ENCODE measurements around the gene TENM4.

Gene TENM4

DNA sequence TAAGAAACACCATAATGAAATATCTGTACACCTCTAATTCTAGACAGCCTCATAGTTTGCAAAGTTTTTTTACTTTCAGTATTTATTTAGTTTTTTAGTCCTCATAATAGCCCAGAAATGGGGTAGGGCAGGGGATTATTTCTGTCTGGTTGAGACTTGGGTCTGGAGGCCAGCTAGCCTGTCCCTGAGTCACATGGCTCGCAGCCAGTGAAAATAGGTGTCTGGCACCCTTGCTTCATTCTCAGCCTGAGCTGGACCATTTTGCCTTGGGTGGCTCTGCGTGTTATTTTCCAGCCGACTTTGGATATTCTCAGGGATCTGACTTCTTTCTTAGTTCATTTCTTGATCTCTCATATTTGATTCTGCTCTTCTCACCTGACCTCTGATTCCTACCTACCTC lies 742.2 kb downstream of the TENM4 start:
- no peak for DNase-seq (ENCODE audit: low spot score)

GRCh38 chr11:78696177-78696576 lies 744.7 kb downstream of the TENM4 start:
- DNase-seq (ENCODE audit: low spot score) = no peak

GRCh38 chr11:78694152-78694551 lies 746.7 kb downstream of the TENM4 start:
- no peak for DNase-seq (ENCODE audit: low spot score)

- DNase-seq (ENCODE audit: low spot score) = no peak
Observed at GRCh38 chr11:78691215-78691614, 749.6 kb downstream of the TENM4 start.

GRCh38 chr11:78690352-78690987 lies 750.4 kb downstream of the TENM4 start:
- DNase-seq (ENCODE audit: low spot score) = no peak

- DNase-seq (ENCODE audit: low spot score) = no peak
Observed at GRCh38 chr11:78689585-78690153, 751.2 kb downstream of the TENM4 start.

- DNase-seq (ENCODE audit: low spot score) = no peak
Observed at GRCh38 chr11:78689101-78689500, 751.7 kb downstream of the TENM4 start.

- DNase-seq (ENCODE audit: low spot score) = no peak
Observed at GRCh38 chr11:78688460-78688859, 752.4 kb downstream of the TENM4 start.

DNA sequence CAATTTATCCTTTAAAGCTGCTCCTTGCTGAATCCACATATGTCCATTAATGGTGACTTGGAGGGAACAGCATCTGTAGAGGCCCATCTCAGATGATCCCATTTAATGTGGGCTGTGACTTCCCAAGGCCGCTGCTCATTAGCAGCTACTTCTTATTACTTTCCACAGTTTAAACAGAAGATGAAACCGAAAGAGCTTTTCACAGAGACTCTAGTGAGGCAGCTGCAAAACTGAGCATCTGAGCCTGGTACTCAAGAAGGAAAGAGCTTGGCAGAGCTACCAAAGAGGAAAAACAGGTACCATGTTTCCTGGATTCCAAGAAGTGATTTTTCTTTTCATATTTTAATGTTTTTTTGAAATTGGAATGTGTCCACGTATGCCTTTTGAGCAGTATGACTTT lies 755.7 kb downstream of the TENM4 start:
- no peak for DNase-seq (ENCODE audit: low spot score)

- DNase-seq (ENCODE audit: low spot score) = no peak
Observed at GRCh38 chr11:78684377-78684776, 756.5 kb downstream of the TENM4 start.

- no peak for DNase-seq (ENCODE audit: low spot score)
Observed at GRCh38 chr11:78683774-78684173, 757.1 kb downstream of the TENM4 start.

DNA sequence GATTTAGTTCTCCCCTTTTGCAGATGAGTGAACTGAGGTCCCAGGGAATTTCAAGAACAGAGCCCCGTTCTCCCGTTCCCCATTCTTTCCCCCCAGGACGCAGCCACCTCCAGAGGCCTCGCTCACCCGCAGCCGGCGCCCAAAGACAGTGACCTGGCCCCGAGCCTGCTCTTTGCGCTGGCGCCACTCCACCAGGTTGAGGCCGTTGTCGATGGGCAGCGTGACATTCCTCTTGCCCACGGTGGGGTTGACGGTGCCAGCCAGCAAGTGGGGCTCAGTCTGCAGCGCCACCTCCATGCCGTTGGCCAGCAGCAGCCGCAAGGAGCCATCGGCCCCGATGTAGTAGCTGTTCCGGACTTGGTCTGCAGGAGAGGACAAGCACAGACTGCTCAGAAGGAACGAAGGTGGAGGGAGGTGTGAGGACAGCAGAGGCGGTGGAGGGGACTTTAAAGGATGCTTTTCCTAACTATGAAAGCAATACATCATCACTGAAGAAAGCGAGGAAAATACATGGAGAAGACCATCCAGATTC lies 764.7 kb downstream of the TENM4 start:
- no peak for DNase-seq (ENCODE audit: low spot score)

DNA sequence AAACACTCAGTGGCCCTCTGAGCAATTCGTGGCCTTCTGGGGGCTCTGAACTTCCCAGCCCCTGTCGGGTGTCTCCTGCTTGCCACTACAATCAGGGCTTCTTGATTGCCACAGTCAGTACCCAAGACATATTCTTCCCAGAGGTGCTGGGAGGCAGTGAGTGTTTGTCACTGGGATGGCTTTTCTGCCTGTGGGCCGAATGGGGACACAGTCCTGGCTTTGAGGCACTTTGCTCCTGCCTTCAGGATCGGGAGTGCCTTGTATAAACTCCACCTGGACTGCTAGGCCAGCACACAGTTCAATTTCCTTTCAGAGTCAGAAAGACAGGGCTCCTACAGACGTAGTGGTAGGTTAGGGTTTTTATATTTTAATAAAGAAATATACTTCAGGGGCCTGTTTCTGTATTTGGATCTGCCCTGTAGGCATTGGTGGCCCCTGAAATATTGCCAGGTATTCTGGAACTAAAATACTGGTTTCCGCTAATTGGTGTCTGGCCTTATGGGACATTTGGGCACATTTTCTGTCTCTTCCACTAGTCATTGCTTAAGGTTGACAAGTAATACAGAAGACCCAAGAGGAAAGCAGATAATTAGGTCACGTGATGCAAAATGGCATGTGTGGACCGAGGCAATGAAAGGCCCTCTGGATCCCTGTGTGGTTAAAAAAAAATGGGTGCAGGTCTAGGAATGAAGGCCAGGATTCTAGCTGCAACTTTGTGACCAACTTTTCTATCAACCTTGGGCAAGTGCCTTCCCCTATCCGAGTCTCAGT lies 767.8 kb downstream of the TENM4 start:
- no peak for DNase-seq (ENCODE audit: low spot score)

DNA sequence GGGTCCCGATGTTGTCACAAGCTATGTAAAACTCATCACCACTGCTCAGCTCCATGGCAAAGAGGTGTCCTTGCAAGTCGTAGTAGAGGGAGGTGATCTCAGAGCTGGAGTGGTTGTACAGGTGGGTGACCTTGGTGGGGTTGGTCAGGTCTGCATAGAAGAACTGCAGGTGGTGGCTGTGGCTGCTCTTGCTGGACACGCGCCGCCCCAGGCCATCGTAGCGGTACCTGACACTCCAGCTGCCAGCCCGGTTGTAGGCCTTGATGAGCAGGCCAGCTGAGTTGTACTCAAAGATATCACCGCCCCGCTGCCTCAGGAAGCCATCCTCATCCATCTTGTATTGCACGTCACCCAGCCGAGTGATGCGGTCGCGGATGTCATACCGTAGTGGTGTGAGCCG lies 771.6 kb downstream of the TENM4 start:
- DNase-seq (ENCODE audit: low spot score) = no peak

DNA sequence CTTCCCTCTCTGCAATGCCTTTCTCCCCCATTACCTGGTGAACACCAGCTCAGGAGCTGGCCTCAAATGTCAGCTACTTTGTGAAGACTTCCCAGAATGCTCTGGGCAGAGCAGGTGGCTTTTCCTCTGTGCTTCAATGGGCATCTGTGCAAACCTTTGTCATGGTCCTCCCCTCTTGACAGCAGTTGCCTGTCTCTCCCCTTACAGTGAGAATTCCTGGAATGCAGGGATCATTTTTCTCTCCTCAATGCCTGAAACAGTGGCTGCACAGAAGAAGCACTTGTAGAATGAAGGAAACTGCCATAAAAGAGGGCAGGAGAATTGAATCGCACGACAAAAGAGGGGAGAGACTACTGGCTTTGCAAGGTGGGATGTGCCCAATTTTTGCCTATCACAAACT lies 773.4 kb downstream of the TENM4 start:
- no peak for DNase-seq (ENCODE audit: low spot score)

- no peak for DNase-seq (ENCODE audit: low spot score)
Observed at GRCh38 chr11:78666675-78667160, 774.1 kb downstream of the TENM4 start.

DNA sequence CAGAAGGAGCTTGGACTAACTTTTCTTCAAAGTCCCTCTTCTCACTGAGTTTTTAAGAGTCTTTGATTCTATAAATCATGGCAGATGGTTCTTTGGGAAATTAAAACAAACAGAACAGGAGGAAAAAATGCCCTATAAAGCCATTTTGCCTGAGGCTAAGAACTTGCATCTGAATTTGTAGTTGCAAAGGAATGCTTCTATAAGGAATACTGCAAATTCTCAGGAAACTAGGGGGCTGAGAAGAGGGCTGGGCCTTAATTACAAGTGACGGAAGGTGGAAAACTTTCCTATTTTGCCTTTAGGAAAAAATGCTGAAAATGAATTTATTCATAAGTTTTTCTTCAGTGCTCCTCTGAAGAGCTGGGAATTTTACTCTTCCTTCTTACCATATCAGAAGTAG lies 776.2 kb downstream of the TENM4 start:
- DNase-seq (ENCODE audit: low spot score) = no peak

GRCh38 chr11:78662811-78663210 lies 778.0 kb downstream of the TENM4 start:
- DNase-seq (ENCODE audit: low spot score) = no peak

- no peak for DNase-seq (ENCODE audit: low spot score)
Observed at GRCh38 chr11:78660471-78660870, 780.4 kb downstream of the TENM4 start.

DNA sequence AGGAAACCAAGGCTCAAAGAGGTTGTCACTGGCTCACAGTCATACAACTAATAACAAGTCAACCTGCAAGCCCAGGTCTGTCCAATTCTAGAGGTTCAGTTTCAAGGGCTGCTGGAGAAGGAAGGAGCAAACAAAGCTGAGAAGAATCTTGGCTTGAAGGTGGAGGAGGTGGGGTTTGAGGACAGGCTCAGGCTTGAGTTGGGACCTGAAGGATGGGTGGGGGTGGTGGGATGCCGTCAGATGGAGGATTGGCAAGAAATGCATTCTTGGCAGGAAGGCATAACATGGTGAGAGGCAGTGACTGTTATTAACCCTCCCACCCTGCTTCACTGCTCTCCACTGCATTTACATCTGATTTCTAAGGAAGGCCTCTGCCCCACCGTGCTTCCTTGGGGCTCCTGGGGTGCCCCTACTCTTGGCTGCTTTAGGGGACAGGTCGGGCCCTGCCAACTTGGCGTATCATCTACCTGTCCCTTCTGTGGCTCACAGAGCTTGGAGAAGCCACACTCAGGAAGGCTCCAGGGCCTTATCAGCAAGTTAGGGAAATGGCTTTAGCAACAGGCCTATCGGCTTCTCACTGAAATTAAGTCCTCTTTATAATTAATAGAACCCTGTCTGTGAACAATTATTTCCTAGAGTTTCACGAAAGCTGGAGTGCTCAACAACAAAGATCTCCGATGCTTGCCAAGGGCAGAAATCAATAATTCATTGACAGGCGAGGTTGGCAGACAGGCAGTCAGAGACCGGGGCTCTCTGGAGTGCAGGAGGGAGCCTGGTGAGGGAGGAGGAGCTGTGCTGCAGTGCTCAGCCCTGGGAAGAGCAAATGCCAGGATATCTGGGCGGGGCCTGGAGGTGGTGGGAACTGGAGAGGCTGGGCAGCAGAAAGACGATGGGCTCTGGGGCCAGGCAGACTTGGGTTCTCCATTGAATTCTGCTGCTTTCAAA lies 781.2 kb downstream of the TENM4 start:
- no peak for DNase-seq (ENCODE audit: low spot score)

GRCh38 chr11:78657968-78658839 lies 782.6 kb downstream of the TENM4 start:
- DNase-seq (ENCODE audit: low spot score) = no peak
